ENCODE results near the gene LYPLA2. TPM values are rescaled to one million over a fixed set of nuclear protein-coding genes. Genes with fewer than 3 reads are reported as not detected.

Gene LYPLA2
- total RNA-seq, 4 donors from 2014 or later, result 31.3 to 75.4 (median 60.6) TPM

DNA sequence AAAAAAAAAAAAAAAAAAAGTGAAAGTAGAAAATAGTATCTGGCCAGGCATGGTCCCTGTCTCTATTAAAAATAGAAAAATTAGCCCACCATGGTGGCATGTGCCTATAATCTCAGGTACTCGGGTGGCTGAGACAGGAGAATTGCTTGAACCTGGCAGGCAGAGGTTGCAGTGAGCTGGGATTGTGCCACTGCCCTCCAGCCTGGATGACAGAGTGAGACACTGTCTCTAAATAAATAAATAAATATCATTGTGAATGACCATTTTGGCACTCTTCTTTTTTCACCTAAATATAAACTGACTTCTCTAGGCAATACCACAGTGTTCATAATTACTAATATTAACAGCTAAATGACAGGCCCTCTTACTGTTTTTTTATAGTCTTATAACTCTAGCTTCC is 33.1 kb upstream of the LYPLA2 start:
- intact Hi-C loops (cut with DNase I), result no loop called here
- Histone ChIP-seq H3K9me3 (no peaks in the 10 kb centered on the region), H3K27ac (no peak overlapping the region), H3K4me1 (peaks cover 0 to 7% of the 10 kb centered on the region in 2 donors), H3K36me3 (peaks cover 80 to 81% of the 10 kb centered on the region in 2 donors), H3K27me3 (no peaks in the 10 kb centered on the region), H3K4me3 (replicated peaks in 1 of 3) (no peak overlapping the region)
- DNase-seq, result no peak
- TF ChIP-seq, protein P1, sequence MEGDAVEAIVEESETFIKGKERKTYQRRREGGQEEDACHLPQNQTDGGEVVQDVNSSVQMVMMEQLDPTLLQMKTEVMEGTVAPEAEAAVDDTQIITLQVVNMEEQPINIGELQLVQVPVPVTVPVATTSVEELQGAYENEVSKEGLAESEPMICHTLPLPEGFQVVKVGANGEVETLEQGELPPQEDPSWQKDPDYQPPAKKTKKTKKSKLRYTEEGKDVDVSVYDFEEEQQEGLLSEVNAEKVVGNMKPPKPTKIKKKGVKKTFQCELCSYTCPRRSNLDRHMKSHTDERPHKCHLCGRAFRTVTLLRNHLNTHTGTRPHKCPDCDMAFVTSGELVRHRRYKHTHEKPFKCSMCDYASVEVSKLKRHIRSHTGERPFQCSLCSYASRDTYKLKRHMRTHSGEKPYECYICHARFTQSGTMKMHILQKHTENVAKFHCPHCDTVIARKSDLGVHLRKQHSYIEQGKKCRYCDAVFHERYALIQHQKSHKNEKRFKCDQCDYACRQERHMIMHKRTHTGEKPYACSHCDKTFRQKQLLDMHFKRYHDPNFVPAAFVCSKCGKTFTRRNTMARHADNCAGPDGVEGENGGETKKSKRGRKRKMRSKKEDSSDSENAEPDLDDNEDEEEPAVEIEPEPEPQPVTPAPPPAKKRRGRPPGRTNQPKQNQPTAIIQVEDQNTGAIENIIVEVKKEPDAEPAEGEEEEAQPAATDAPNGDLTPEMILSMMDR (IDR thresholded peaks at IDR 0.05), result no peak
- no peak for TF ChIP-seq POLR2A (IDR thresholded peaks at IDR 0.05)
- WGBS, 2 donors, result 92 to 100% methylated on average over 1 of the region's 1 CpG

DNA sequence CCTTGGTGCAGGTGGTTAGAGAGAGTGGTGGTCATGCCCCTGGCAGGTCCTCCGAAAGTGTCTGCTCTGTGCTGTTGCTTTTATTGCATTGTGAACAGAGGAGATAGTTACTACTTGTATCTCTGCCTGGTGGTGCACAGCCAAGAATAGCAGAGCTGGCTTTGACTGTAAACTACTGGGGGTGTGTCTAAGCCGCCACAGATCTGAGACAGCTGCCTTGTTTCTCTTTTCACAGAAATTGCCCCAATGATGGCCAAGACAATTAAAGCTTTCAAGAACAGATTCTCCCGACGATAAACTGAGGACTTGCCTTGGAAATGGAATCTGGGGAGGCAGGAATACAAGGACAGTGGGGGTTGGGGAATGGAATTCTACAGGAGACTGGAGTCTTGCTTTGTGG is 31.7 kb upstream of the LYPLA2 start:
- peaks cover 66 to 67% of the 10 kb centered on the region in 2 donors for H3K36me3 ChIP-seq
- H3K4me3 ChIP-seq (replicated peaks in 1 of 3), result no peak overlapping the region
- DNase-seq, result no peak
- no peaks in the 10 kb centered on the region for H3K27me3 ChIP-seq
- no peaks in the 10 kb centered on the region for H3K9me3 ChIP-seq
- no peak overlapping the region for H3K27ac ChIP-seq
- 61 to 78% methylated on average over 4 of the region's 4 CpGs for WGBS, 2 donors
- intact Hi-C loops (cut with DNase I), result no loop called here
- TF ChIP-seq POLR2A (IDR thresholded peaks at IDR 0.05), result no peak
- TF ChIP-seq, protein P1 (IDR thresholded peaks at IDR 0.05), result no peak
- H3K4me1 ChIP-seq, result no peaks in the 10 kb centered on the region

DNA sequence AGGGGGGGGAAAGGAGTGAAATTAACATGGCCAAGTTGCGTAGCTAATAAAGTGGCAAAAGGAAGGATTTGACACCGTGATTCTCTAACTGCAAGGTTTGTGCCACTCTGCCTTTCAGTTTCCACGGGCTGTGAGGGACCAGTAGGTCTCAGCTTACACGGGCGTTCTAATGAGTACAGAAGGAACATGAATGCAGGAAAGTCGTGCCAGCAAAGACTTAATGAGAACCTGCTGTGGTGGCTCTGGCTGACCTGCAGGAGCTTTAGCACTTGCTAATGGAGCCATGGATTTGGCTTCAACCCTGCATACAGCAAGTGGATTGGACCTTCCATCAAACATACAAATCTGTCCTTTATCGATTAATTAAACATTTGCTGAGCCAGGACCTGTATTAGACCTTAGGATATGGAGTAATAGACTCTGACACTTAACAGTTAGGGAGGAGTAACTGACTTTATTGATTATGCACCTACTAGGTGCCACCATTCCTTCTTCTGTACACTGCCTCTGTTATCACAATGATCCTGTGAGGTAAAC is 27.8 kb upstream of the LYPLA2 start:
- H3K27ac ChIP-seq, result no peak overlapping the region

DNA sequence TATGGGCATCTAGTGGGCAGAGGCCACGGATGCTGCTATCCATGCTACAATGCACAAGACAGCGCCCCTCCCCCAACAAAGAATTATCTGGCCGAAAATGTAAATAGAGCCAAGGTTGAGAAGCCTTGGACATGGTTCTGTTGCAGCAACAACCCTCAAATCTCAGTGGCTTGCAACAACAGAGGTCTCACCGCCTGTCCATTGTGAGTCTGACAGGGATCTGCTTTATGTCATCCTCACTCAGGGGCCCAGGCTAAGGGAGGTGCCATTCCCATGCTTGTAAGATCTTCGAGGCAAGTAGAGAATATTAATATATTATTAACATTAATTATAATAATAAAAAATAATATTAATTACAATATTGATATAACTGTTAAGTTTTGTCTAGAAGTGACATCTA is 22.2 kb upstream of the LYPLA2 start:
- H3K4me3 ChIP-seq (replicated peaks in 1 of 3), result no peak overlapping the region
- H3K4me1 ChIP-seq, result peaks cover 2 to 5% of the 10 kb centered on the region in 2 donors
- TF ChIP-seq, protein P1 (IDR thresholded peaks at IDR 0.05), result no peak
- TF ChIP-seq POLR2A (IDR thresholded peaks at IDR 0.05), result no peak
- intact Hi-C loops (cut with DNase I), result no loop called here
- H3K27ac ChIP-seq, result no peak overlapping the region
- H3K9me3 ChIP-seq, result no peaks in the 10 kb centered on the region
- H3K27me3 ChIP-seq, result no peaks in the 10 kb centered on the region
- WGBS, 2 donors, result 83 to 85% methylated on average over 5 of the region's 5 CpGs
- no peak for DNase-seq
- peaks cover 0 to 4% of the 10 kb centered on the region in 2 donors for H3K36me3 ChIP-seq

More for the DNA sequence above, 27.8 kb upstream of the LYPLA2 start:
- TF ChIP-seq POLR2A (IDR thresholded peaks at IDR 0.05), result no peak
- TF ChIP-seq, protein P1 (IDR thresholded peaks at IDR 0.05), result no peak
- no peak for DNase-seq
- Histone ChIP-seq H3K9me3 (no peaks in the 10 kb centered on the region), H3K36me3 (peaks cover 30 to 35% of the 10 kb centered on the region in 2 donors), H3K4me3 (replicated peaks in 1 of 3) (no peak overlapping the region), H3K4me1 (no peaks in the 10 kb centered on the region), H3K27me3 (no peaks in the 10 kb centered on the region)
- WGBS, 2 donors, result 83 to 92% methylated on average over 7 of the region's 7 CpGs
- intact Hi-C loops (cut with DNase I), result no loop called here

DNA sequence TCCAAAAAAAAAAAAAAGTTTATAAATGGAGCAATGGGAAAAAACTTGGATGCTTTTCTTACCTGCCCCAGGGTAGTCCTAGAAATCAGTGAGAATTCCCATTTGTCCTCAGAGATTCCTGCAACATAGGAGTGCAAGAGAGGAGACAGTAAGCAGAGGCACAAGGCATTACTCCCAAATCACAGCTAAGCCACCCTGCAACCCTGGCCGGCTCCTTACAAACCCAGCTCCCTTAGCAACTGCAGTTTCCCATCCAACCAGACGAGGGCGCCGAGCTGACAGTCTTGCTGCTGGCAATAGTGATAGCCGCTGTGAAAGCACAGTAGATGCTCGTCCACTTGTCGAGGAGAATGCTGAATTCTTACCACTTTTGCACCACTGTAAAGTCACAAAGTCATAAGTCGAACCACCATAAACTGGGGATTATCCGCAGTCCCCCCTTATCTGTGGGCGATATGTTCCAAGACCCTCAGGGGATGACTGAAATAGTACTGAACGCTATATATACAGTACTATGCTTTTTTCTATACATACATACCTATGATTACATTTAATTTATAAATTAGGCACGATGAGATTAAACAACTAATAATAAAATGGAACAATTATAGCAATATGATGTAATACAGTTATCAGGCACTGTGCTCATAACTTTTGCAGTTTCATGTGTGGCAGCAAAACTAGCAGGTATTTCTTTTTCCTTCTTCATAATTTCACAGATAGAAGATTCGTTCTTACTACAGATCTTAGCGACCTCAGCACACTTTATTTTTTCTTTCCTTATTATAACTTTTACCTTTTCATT is 18.7 kb upstream of the LYPLA2 start:
- no peak overlapping the region for H3K27ac ChIP-seq
- no peaks in the 10 kb centered on the region for H3K36me3 ChIP-seq
- TF ChIP-seq, protein P1 (IDR thresholded peaks at IDR 0.05), result peak; percentile 82 to 96 (median 84)
- TF ChIP-seq POLR2A (IDR thresholded peaks at IDR 0.05), result no peak
- DNase-seq, result peak; percentile 88 to 91
- intact Hi-C loops (cut with DNase I), result loop anchor here (5.0 to 10.0 kb wide), 2 partner anchors 93 to 145 kb away; partner anchors contain the start of gene FUCA1
- no peaks in the 10 kb centered on the region for H3K27me3 ChIP-seq
- 17 to 23% methylated on average over 12 to 14 of the region's 14 CpGs for WGBS, 2 donors
- no peak overlapping the region for H3K4me3 ChIP-seq (replicated peaks in 1 of 3)
- H3K9me3 ChIP-seq, result no peaks in the 10 kb centered on the region
- peaks cover 12 to 25% of the 10 kb centered on the region in 2 donors for H3K4me1 ChIP-seq

Data from thyroid gland (tissue), 4 donors.